CD1c-positive myeloid dendritic cell (primary cell): ENCODE data around the gene BDKRB1.
A peak's percentile ranks its signal among the peaks of the same experiment; 100 is the strongest.

Experiments
- DNase-seq: peaks from one replicate; pipeline ENCODE4 v3.0.0-alpha.2; 2016; ENCODE audit errors: extremely low spot score

The BDKRB1 gene

GRCh38 chr14:96261772-96262655, 6.0 kb downstream of the BDKRB1 start:
- DNase-seq = no peak

GRCh38 chr14:96263347-96264199, 7.6 kb downstream of the BDKRB1 start:
- no peak for DNase-seq

GRCh38 chr14:96264200-96264553, 8.2 kb downstream of the BDKRB1 start:
- DNase-seq = no peak

- DNase-seq = no peak
These were observed 8.8 kb downstream of the BDKRB1 start for GRCh38 chr14:96264853-96265252.

- no peak for DNase-seq
These were observed 9.5 kb downstream of the BDKRB1 start for GRCh38 chr14:96265383-96266095.

GRCh38 chr14:96267336-96267735, 11.3 kb downstream of the BDKRB1 start:
- no peak for DNase-seq

- no peak for DNase-seq
These were observed 11.9 kb downstream of the BDKRB1 start for GRCh38 chr14:96267916-96268315.

- DNase-seq = no peak
These were observed 12.7 kb downstream of the BDKRB1 start for GRCh38 chr14:96268431-96269358.

- DNase-seq = no peak
These were observed 13.3 kb downstream of the BDKRB1 start for GRCh38 chr14:96269359-96269710.

GRCh38 chr14:96270565-96271420, 14.8 kb downstream of the BDKRB1 start:
- DNase-seq = no peak

GRCh38 chr14:96271421-96271762, 15.4 kb downstream of the BDKRB1 start:
- DNase-seq = no peak

GRCh38 chr14:96272777-96273473, 16.9 kb downstream of the BDKRB1 start:
- DNase-seq = no peak

GRCh38 chr14:96273629-96274028, 17.6 kb downstream of the BDKRB1 start:
- DNase-seq = no peak

- DNase-seq = no peak
These were observed 18.1 kb downstream of the BDKRB1 start for GRCh38 chr14:96274122-96274521.

GRCh38 chr14:96274543-96274942, 18.5 kb downstream of the BDKRB1 start:
- DNase-seq = no peak

GRCh38 chr14:96275177-96276112, 19.4 kb downstream of the BDKRB1 start:
- peak; percentile 62 for DNase-seq

GRCh38 chr14:96277890-96278289, 21.9 kb downstream of the BDKRB1 start:
- no peak for DNase-seq

GRCh38 chr14:96279564-96279963, 23.6 kb downstream of the BDKRB1 start:
- DNase-seq = no peak

GRCh38 chr14:96280104-96280503, 24.1 kb downstream of the BDKRB1 start:
- DNase-seq = no peak
